CD8-positive, alpha-beta memory T cell (primary cell): Measurements from ENCODE around the gene KLB. TPM values are rescaled to one million over a fixed set of nuclear protein-coding genes. Genes with fewer than 3 reads are reported as not detected.
"Not testable (repeated sequence)": the region's sequence is repeated elsewhere in the genome, so short reads cannot be mapped to it uniquely, and the experiment has no call there.

ENCODE experiments used
- CTCF ChIA-PET: fragments of 350-600 bp; sonication (Branson Sonifier 250); formaldehyde crosslinking; loops from one replicate; lab custom pipeline; 2021; ENCODE audit warnings: antibody characterized with exemption; lab: Charles Lee
- POLR2A ChIA-PET: fragments of 350-600 bp; sonication (Branson Sonifier 250); formaldehyde crosslinking; loops from one replicate; lab custom pipeline; 2021; ENCODE audit warnings: antibody characterized with exemption; lab: Charles Lee
- DNase-seq, 5 donors: peaks; one replicate each; pipeline versions ENCODE4 v3.0.0 to v3.0.0-alpha.2; 2020 to 2022; ENCODE audit warnings: mixed read lengths in 1 of 5
- H3K27ac ChIP-seq: one replicate; pipeline ENCODE4 v1.7.0; 2013; ENCODE audit warnings: low read depth, mild to moderate bottlenecking, low read length, moderate library complexity
- H3K27me3 ChIP-seq: 2 replicates; pipeline ENCODE4 v1.7.0; 2013; ENCODE audit warnings: low read length, mild to moderate bottlenecking; ENCODE audit not compliant: insufficient read depth, poor library complexity, severe bottlenecking
- H3K36me3 ChIP-seq: 2 replicates; pipeline ENCODE4 v1.7.0; 2013; ENCODE audit warnings: mild to moderate bottlenecking, low read length, moderate library complexity; ENCODE audit not compliant: insufficient read depth
- H3K4me1 ChIP-seq: 2 replicates; pipeline ENCODE4 v1.7.0; 2013; ENCODE audit warnings: mild to moderate bottlenecking, low read length, moderate library complexity; ENCODE audit not compliant: insufficient read depth
- H3K4me3 ChIP-seq: 2 replicates; pipeline ENCODE4 v1.7.0; 2013; ENCODE audit warnings: mild to moderate bottlenecking, low read length
- H3K9me3 ChIP-seq: 2 replicates; pipeline ENCODE4 v1.7.0; 2013; ENCODE audit warnings: mild to moderate bottlenecking, low read length
- H3K27ac Mint-ChIP-seq, 8 donors: one replicate each; pipeline ENCODE4 v1.8.0; 2020 to 2021; ENCODE audit warnings: mixed read lengths in 8 of 8, mild to moderate bottlenecking in 6 of 8, inconsistent platforms in 3 of 8, moderate library complexity in 3 of 8
- H3K27me3 Mint-ChIP-seq, 2 donors: one replicate each; pipeline ENCODE4 v1.8.0; 2020 to 2021; ENCODE audit warnings: mixed read lengths in 2 of 2, mild to moderate bottlenecking in 1 of 2, moderate library complexity in 1 of 2
- H3K36me3 Mint-ChIP-seq, 3 donors: one replicate each; pipeline ENCODE4 v1.8.0; 2020 to 2021; ENCODE audit warnings: mixed read lengths in 3 of 3, inconsistent platforms in 1 of 3, mild to moderate bottlenecking in 1 of 3
- H3K4me1 Mint-ChIP-seq, 3 donors: one replicate each; pipeline ENCODE4 v1.8.0; 2020 to 2021; ENCODE audit warnings: mixed read lengths in 3 of 3, inconsistent platforms in 1 of 3, mild to moderate bottlenecking in 1 of 3
- H3K4me3 Mint-ChIP-seq, 7 donors: one replicate each; pipeline ENCODE4 v1.8.0; 2020 to 2021; ENCODE audit warnings: mixed read lengths in 7 of 7, mild to moderate bottlenecking in 6 of 7, moderate library complexity in 4 of 7, inconsistent platforms in 2 of 7
- H3K9me3 Mint-ChIP-seq, 5 donors: one replicate each; pipeline ENCODE4 v1.8.0; 2020 to 2022; ENCODE audit warnings: mixed read lengths in 5 of 5, mild to moderate bottlenecking in 3 of 5, moderate library complexity in 2 of 5, inconsistent platforms in 1 of 5
- polyA plus RNA-seq: library from polyadenylated mRNA; unstranded; fragments of 300-500 nt; fragmentation: Illumina TruSeq; gene quantifications from one replicate; pipeline ENCODE4 v1.2.3, GENCODE V29; 2021
- total RNA-seq, 2 experiments: library from RNA; stranded (reverse); gene quantifications; one replicate each; pipeline ENCODE4 v1.2.3, GENCODE V29; 2021

The KLB gene
- total and polyA plus RNA-seq, 3 experiments from 2014 or later, result not detected

DNA sequence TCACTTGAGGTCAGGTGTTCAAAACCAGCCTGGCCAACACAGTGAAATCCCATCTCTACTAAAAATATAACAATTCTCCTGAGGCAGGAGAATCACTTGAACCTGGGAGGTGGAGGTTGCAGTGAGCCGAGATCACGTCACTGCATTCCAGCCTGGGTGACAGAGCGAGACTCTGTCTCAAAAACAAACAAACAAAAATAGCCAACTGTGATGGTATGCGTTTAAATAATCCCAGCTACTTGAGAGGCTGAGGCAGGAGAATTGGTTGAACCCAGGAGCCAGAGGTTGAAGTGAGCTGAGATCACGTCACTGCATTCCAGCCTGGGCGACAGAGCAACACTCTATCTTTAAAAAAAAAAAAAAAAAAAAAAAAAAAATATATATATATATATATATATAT, 5.1 kb upstream of the KLB start:
- POLR2A ChIA-PET, H3K4me1 ChIP-seq, H3K36me3 ChIP-seq, H3K9me3 Mint-ChIP-seq, H3K4me3 Mint-ChIP-seq, H3K27ac Mint-ChIP-seq, H3K36me3 Mint-ChIP-seq, H3K4me3 ChIP-seq, DNase-seq, H3K27me3 ChIP-seq, H3K9me3 ChIP-seq, H3K4me1 Mint-ChIP-seq, H3K27ac ChIP-seq, H3K27me3 Mint-ChIP-seq, CTCF ChIA-PET: not testable (repeated sequence)

DNA sequence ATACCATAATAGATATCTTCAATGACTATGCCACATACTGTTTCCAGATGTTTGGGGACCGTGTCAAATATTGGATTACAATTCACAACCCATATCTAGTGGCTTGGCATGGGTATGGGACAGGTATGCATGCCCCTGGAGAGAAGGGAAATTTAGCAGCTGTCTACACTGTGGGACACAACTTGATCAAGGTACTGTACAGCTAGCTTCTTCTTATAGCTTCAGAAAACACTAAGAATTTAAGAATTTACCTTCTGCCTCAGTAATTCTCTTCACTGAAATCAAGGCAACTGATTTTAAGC, 805 bp downstream of the KLB start:
- DNase-seq, result no peak
- no peaks in the 10 kb centered on the region for H3K4me1 Mint-ChIP-seq
- Histone ChIP-seq H3K4me1 (no peaks in the 10 kb centered on the region), H3K36me3 (no peaks in the 10 kb centered on the region), H3K27me3 (no peaks in the 10 kb centered on the region), H3K4me3 (no peak overlapping the region), H3K27ac (no peak overlapping the region), H3K9me3 (no peaks in the 10 kb centered on the region)
- ChIA-PET CTCF (interaction anchor here (0.5 to 0.6 kb wide), 2 partner anchors 176 to 641 kb away, joined by 3 read pairs; no protein-coding TSS in a partner anchor), POLR2A (no interaction called here)
- no peaks in the 10 kb centered on the region for H3K36me3 Mint-ChIP-seq
- H3K4me3 Mint-ChIP-seq, result no peak overlapping the region
- no peaks in the 10 kb centered on the region for H3K9me3 Mint-ChIP-seq
- H3K27me3 Mint-ChIP-seq, result peaks cover 0 to 7% of the 10 kb centered on the region in 2 donors
- no peak overlapping the region for H3K27ac Mint-ChIP-seq

DNA sequence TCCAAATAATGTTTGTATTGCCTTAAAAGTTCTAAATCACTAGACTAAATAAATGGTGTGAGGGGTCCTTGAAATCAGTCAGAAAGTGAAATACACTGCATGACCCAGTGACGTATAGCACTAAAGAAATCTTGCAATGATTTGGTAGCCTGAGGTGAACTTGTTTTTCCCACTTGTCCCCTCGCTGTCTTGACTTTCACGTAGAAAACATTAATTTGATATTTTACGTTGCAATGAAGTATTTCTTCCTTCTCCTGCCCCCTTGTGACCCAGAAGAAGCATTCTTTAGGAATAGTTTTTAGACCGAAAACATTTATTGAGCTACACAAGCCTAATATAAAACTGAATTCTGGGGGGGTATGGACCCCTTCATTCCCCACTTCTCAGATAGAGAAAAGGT, 3.7 kb downstream of the KLB start:
- H3K4me3 ChIP-seq, result no peak overlapping the region
- H3K27ac ChIP-seq, result no peak overlapping the region
- H3K27me3 Mint-ChIP-seq, result peaks cover 0 to 17% of the 10 kb centered on the region in 2 donors
- no peaks in the 10 kb centered on the region for H3K36me3 ChIP-seq
- no peaks in the 10 kb centered on the region for H3K27me3 ChIP-seq
- CTCF ChIA-PET, result no interaction called here
- H3K9me3 ChIP-seq, result no peaks in the 10 kb centered on the region
- no peaks in the 10 kb centered on the region for H3K4me1 ChIP-seq
- no peaks in the 10 kb centered on the region for H3K4me1 Mint-ChIP-seq
- no peak overlapping the region for H3K27ac Mint-ChIP-seq
- DNase-seq, result no peak
- H3K4me3 Mint-ChIP-seq, result no peak overlapping the region
- H3K36me3 Mint-ChIP-seq, result no peaks in the 10 kb centered on the region
- H3K9me3 Mint-ChIP-seq, result no peaks in the 10 kb centered on the region
- POLR2A ChIA-PET, result no interaction called here

DNA sequence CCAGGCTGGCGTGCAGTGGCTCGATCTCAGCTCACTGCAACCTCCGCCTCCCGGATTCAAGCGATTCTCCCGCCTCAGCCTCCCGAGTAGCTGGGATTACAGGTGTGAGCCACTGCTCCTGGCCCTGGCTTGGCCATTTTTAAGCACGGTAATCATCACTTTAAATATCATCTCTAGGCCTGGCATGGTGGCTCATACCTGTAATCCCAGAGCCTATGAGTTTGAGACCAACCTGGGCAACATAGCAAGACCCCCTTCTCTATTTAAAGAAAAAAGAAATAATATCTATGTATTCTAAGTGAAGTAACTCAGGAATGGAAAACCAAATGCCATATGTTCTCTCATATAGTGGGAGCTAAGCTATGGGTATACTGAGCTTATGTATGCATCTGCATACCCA, 4.8 kb downstream of the KLB start:
- H3K4me3 ChIP-seq, H3K9me3 ChIP-seq, H3K36me3 Mint-ChIP-seq, H3K27me3 ChIP-seq, H3K27ac Mint-ChIP-seq, H3K4me3 Mint-ChIP-seq, CTCF ChIA-PET, H3K27ac ChIP-seq, H3K36me3 ChIP-seq, POLR2A ChIA-PET, H3K4me1 ChIP-seq, H3K9me3 Mint-ChIP-seq, DNase-seq, H3K4me1 Mint-ChIP-seq: not testable (repeated sequence)
- peaks cover 0 to 17% of the 10 kb centered on the region in 2 donors for H3K27me3 Mint-ChIP-seq

DNA sequence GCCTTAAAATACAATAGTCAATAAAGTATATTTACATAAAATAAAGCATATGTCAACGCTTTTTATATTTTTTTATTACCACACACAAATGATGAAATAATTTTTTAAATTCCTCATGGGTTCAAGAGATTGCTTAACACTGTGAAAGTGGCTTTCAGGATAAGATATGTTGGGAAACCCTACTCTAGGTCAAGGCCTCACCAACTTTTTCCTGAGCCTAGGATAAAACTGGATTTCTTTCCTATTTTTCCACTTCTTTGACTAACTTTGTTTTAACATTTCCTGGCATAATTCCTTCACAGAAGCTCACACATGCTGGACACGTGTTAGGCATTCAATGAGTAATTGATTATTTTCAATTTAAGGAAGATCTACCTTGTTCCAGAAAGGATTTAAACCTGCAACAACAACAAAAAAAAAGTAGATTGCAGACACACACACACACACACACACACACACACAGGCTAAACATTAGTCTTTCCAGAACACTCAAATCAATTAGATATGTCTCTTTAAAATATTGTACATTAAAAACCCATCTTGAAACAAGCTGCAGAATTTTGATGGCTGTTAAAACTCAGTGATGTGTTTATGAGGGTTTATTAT, 9.1 kb downstream of the KLB start:
- H3K36me3 Mint-ChIP-seq, result no peaks in the 10 kb centered on the region
- H3K27ac ChIP-seq, result no peak overlapping the region
- H3K27me3 ChIP-seq, result no peaks in the 10 kb centered on the region
- H3K27me3 Mint-ChIP-seq, result peaks cover 0 to 11% of the 10 kb centered on the region in 2 donors
- no peaks in the 10 kb centered on the region for H3K4me1 Mint-ChIP-seq
- H3K4me3 ChIP-seq, result no peak overlapping the region
- POLR2A ChIA-PET, result no interaction called here
- no peak overlapping the region for H3K4me3 Mint-ChIP-seq
- H3K36me3 ChIP-seq, result no peaks in the 10 kb centered on the region
- H3K9me3 ChIP-seq, result no peaks in the 10 kb centered on the region
- no peaks in the 10 kb centered on the region for H3K9me3 Mint-ChIP-seq
- no peaks in the 10 kb centered on the region for H3K4me1 ChIP-seq
- DNase-seq, result no peak
- CTCF ChIA-PET, result no interaction called here
- H3K27ac Mint-ChIP-seq, result no peak overlapping the region

DNA sequence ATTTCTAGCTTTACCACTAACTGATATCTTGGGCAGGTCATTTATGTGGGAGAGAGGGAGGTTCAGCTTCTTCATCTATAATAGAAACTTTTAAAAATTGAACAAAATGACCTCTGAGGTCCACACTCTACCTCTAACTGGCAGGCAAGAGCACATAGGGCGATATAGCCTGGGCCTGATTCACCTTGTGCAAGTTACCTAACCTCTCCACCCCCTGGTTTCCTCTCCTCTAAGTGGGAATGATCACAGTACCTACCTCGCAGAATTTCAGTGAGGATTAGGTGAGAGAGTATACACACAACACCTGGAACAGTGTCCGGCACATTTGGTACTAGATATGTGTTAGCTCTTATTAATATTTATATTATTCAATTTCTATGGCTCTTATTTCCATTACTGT, 15.5 kb downstream of the KLB start:
- H3K27me3 ChIP-seq, result no peaks in the 10 kb centered on the region
- no peaks in the 10 kb centered on the region for H3K4me1 Mint-ChIP-seq
- H3K9me3 Mint-ChIP-seq, result no peaks in the 10 kb centered on the region
- H3K27me3 Mint-ChIP-seq, result peaks cover 0 to 2% of the 10 kb centered on the region in 2 donors
- H3K9me3 ChIP-seq, result no peaks in the 10 kb centered on the region
- POLR2A ChIA-PET, result no interaction called here
- H3K4me3 Mint-ChIP-seq, result no peak overlapping the region
- H3K36me3 Mint-ChIP-seq, result no peaks in the 10 kb centered on the region
- DNase-seq, result no peak
- H3K27ac Mint-ChIP-seq, result no peak overlapping the region
- H3K36me3 ChIP-seq, result no peaks in the 10 kb centered on the region
- H3K27ac ChIP-seq, result no peak overlapping the region
- H3K4me1 ChIP-seq, result no peaks in the 10 kb centered on the region
- no peak overlapping the region for H3K4me3 ChIP-seq
- CTCF ChIA-PET, result no interaction called here

DNA sequence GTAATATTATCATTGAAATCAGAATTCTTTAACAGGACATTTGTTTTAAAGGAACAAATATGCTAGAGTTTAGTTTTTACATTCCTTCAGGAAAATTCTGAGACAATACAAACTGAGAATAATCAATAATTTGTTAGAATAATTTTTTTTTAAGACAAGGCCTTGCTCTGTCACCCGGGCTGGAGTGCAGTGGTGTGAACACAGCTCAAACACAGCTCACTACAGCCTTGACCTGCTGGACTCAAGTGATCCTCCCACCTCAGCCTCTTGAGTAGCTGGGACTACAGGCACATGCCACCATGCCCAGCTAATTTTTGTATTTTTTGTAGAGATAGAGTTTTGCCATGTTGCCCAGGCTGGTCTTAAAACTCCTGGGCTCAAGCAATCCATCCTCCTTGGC, 18.6 kb downstream of the KLB start:
- H3K4me3 Mint-ChIP-seq, DNase-seq, H3K4me3 ChIP-seq, H3K36me3 ChIP-seq, H3K27ac ChIP-seq, H3K27me3 ChIP-seq, POLR2A ChIA-PET, CTCF ChIA-PET, H3K9me3 Mint-ChIP-seq, H3K27ac Mint-ChIP-seq, H3K4me1 ChIP-seq, H3K4me1 Mint-ChIP-seq, H3K27me3 Mint-ChIP-seq, H3K36me3 Mint-ChIP-seq, H3K9me3 ChIP-seq: not testable (repeated sequence)

DNA sequence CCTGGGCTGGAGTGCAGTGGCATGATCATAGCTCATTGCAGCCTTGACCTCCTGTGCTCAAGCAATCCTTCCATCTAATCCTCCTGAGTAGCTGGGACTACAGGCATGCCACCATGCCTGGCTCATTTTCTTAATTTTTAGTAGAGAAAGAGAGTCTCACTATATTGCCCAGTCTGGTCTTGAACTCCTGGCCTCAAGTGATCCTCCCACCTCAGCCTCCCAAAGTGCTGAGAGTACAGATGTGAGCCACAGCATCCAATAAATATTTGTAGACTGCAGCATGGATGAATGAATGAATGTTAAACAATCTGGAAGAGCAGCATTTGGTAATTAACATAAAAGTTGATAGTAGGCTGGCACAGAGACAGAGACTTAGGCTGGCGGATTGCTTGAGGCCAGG, 20.0 kb downstream of the KLB start:
- ChIA-PET POLR2A (no interaction called here), CTCF (no interaction called here)
- Histone ChIP-seq H3K4me3 (no peak overlapping the region), H3K27ac (no peak overlapping the region), H3K9me3 (no peaks in the 10 kb centered on the region), H3K4me1 (no peaks in the 10 kb centered on the region), H3K36me3 (no peaks in the 10 kb centered on the region), H3K27me3 (no peaks in the 10 kb centered on the region)
- H3K4me3 Mint-ChIP-seq, result no peak overlapping the region
- H3K27ac Mint-ChIP-seq, result no peak overlapping the region
- no peaks in the 10 kb centered on the region for H3K4me1 Mint-ChIP-seq
- DNase-seq, result no peak
- H3K27me3 Mint-ChIP-seq, result no peaks in the 10 kb centered on the region
- no peaks in the 10 kb centered on the region for H3K9me3 Mint-ChIP-seq
- no peaks in the 10 kb centered on the region for H3K36me3 Mint-ChIP-seq
